ENCODE data around the gene SH3PXD2A.

- TF ChIP-seq, protein P1, sequence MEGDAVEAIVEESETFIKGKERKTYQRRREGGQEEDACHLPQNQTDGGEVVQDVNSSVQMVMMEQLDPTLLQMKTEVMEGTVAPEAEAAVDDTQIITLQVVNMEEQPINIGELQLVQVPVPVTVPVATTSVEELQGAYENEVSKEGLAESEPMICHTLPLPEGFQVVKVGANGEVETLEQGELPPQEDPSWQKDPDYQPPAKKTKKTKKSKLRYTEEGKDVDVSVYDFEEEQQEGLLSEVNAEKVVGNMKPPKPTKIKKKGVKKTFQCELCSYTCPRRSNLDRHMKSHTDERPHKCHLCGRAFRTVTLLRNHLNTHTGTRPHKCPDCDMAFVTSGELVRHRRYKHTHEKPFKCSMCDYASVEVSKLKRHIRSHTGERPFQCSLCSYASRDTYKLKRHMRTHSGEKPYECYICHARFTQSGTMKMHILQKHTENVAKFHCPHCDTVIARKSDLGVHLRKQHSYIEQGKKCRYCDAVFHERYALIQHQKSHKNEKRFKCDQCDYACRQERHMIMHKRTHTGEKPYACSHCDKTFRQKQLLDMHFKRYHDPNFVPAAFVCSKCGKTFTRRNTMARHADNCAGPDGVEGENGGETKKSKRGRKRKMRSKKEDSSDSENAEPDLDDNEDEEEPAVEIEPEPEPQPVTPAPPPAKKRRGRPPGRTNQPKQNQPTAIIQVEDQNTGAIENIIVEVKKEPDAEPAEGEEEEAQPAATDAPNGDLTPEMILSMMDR (conservative IDR thresholded peaks at IDR 0.05 in 1 of 2, IDR thresholded peaks at IDR 0.05 in 1 of 2; ENCODE audit: extremely low read depth in 1 of 2, insufficient read depth in 1 of 2, low read depth in 1 of 2, low read length in 2 of 2) = no peak
- no peak for TF ChIP-seq EZH2 (IDR thresholded peaks at IDR 0.05; ENCODE audit: borderline replicate concordance, low read length)
Observed at GRCh38 chr10:103804871-103805270, 50.5 kb downstream of the SH3PXD2A start.

All from mammary epithelial cell (primary cell).